Astrocyte (in vitro differentiated cells and primary cell): ENCODE measurements around the gene KDM3B. TPM values are rescaled to one million over a fixed set of nuclear protein-coding genes. Genes with fewer than 3 reads are reported as not detected.

ENCODE experiments used
- DNase-seq: peaks from one replicate; pipeline ENCODE4 v3.0.0-alpha.2; 2010; ENCODE audit warnings: low read depth
- FAIRE-seq: peaks from 2 replicates; lab custom pipeline; 2011; peaks lifted over from hg19 to GRCh38; lab: Jason Lieb, UNC
- H2AFZ ChIP-seq: 2 replicates; pipeline ENCODE4 v1.6.0; 2012; ENCODE audit warnings: low read depth, low read length, inconsistent platforms
- H3K27ac ChIP-seq: 2 replicates; pipeline ENCODE4 v1.5.1; 2011; ENCODE audit warnings: low read depth, low read length, inconsistent platforms
- H3K27me3 ChIP-seq: 2 replicates; pipeline ENCODE4 v1.6.0; 2011; ENCODE audit warnings: low read length, inconsistent platforms; ENCODE audit not compliant: insufficient read depth
- H3K36me3 ChIP-seq: 2 replicates; pipeline ENCODE4 v1.5.1; 2011; ENCODE audit warnings: low read length, inconsistent platforms; ENCODE audit not compliant: insufficient read depth
- H3K4me1 ChIP-seq: 2 replicates; pipeline ENCODE4 v1.5.1; 2011; ENCODE audit warnings: low read length, inconsistent platforms; ENCODE audit not compliant: insufficient read depth
- H3K4me2 ChIP-seq: 2 replicates; pipeline ENCODE4 v1.6.0; 2012; ENCODE audit warnings: low read length, inconsistent platforms
- H3K4me3 ChIP-seq: 2 replicates; pipeline ENCODE4 v1.5.1; 2011; ENCODE audit warnings: low read depth, mild to moderate bottlenecking, low read length, inconsistent platforms; ENCODE audit not compliant: insufficient read depth
- H3K79me2 ChIP-seq: 2 replicates; pipeline ENCODE4 v1.6.0; 2012; ENCODE audit warnings: mild to moderate bottlenecking, low read length, inconsistent platforms; ENCODE audit not compliant: insufficient read depth
- H3K9ac ChIP-seq: 2 replicates; pipeline ENCODE4 v1.6.0; 2012; ENCODE audit warnings: mild to moderate bottlenecking, low read length, inconsistent platforms
- H3K9me3 ChIP-seq: 2 replicates; pipeline ENCODE4 v1.5.1; 2012; ENCODE audit warnings: low read depth, mild to moderate bottlenecking, low read length, inconsistent platforms; ENCODE audit not compliant: insufficient read depth
- H4K20me1 ChIP-seq: 2 replicates; pipeline ENCODE4 v1.6.0; 2012; ENCODE audit warnings: low read length, inconsistent platforms; ENCODE audit not compliant: insufficient read depth
- H3K27ac Mint-ChIP-seq: one replicate; pipeline ENCODE4 v1.8.0; 2021; ENCODE audit warnings: mild to moderate bottlenecking, mixed read lengths; ENCODE audit not compliant: unreplicated experiment
- H3K27me3 Mint-ChIP-seq: one replicate; pipeline ENCODE4 v1.8.0; 2021; ENCODE audit warnings: low read depth, mixed read lengths; ENCODE audit not compliant: unreplicated experiment
- H3K36me3 Mint-ChIP-seq: one replicate; pipeline ENCODE4 v1.8.0; 2021; ENCODE audit warnings: low read depth, mixed read lengths; ENCODE audit not compliant: unreplicated experiment
- H3K4me1 Mint-ChIP-seq: one replicate; pipeline ENCODE4 v1.8.0; 2021; ENCODE audit warnings: low read depth, mixed read lengths; ENCODE audit not compliant: unreplicated experiment
- H3K4me3 Mint-ChIP-seq: one replicate; pipeline ENCODE4 v1.8.0; 2021; ENCODE audit warnings: mild to moderate bottlenecking, moderate library complexity, mixed read lengths; ENCODE audit not compliant: unreplicated experiment
- H3K9me3 Mint-ChIP-seq: one replicate; pipeline ENCODE4 v1.8.0; 2021; ENCODE audit warnings: mild to moderate bottlenecking, mixed read lengths; ENCODE audit not compliant: unreplicated experiment
- EZH2 ChIP-seq: IDR thresholded peaks from 2 replicates; pipeline ENCODE4 v1.6.1; 2012; ENCODE audit warnings: mild to moderate bottlenecking, low read length, inconsistent platforms; ENCODE audit not compliant: insufficient read depth
- total RNA-seq: library from RNA; stranded (reverse); gene quantifications from 2 replicates; pipeline ENCODE4 v1.2.1, GENCODE V29; 2021
- TF ChIP-seq, protein P1 (sequence below): IDR thresholded peaks from 2 replicates; pipeline ENCODE4 v1.5.1; 2011; ENCODE audit warnings: low read depth, mild to moderate bottlenecking, inconsistent platforms, low read length, moderate library complexity; ENCODE audit not compliant: insufficient read depth

The KDM3B gene
- total RNA-seq, 1 donor from 2014 or later, result 48.6 TPM

DNA sequence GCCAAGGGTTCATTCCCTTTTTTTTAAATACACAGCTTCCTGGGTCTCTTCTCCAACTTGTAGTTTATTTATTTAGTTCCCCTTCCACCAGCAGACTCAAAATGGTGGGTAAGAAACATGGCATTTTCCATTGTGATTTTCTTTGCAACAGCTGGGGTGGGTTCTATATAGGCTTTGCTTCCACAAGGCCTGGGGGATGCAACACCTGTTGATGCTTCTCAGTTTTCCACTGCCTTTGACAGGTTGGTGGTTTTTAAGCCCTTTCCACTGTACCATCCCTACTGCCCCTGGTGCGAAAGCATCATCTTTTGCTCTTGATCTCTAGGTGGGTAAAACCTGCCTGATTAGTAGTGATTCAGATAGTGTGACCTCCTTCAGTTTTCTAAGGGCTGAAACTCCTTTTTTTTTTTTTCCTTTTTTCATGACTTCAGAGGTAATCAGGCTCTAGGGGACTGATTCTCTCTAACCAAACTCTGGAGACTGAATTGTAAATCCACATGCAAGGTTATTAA lies 8.5 kb downstream of the KDM3B start:
- Histone ChIP-seq H3K27me3 (no peaks in the 10 kb centered on the region), H3K4me3 (no peak overlapping the region), H3K79me2 (peaks cover 95% of the 10 kb centered on the region), H3K9me3 (no peaks in the 10 kb centered on the region), H4K20me1 (peaks cover 60% of the 10 kb centered on the region), H3K4me2 (no peak overlapping the region), H3K9ac (no peak overlapping the region), H3K4me1 (no peaks in the 10 kb centered on the region), H3K27ac (no peak overlapping the region), H3K36me3 (no peaks in the 10 kb centered on the region), H2AFZ (no peak overlapping the region)
- H3K4me1 Mint-ChIP-seq, result no peaks in the 10 kb centered on the region
- no peak overlapping the region for H3K4me3 Mint-ChIP-seq
- H3K27ac Mint-ChIP-seq, result no peak overlapping the region
- no peaks in the 10 kb centered on the region for H3K9me3 Mint-ChIP-seq
- H3K36me3 Mint-ChIP-seq, result no peaks in the 10 kb centered on the region
- DNase-seq, result no peak
- no peak for FAIRE-seq
- no peaks in the 10 kb centered on the region for H3K27me3 Mint-ChIP-seq
- TF ChIP-seq, protein P1, sequence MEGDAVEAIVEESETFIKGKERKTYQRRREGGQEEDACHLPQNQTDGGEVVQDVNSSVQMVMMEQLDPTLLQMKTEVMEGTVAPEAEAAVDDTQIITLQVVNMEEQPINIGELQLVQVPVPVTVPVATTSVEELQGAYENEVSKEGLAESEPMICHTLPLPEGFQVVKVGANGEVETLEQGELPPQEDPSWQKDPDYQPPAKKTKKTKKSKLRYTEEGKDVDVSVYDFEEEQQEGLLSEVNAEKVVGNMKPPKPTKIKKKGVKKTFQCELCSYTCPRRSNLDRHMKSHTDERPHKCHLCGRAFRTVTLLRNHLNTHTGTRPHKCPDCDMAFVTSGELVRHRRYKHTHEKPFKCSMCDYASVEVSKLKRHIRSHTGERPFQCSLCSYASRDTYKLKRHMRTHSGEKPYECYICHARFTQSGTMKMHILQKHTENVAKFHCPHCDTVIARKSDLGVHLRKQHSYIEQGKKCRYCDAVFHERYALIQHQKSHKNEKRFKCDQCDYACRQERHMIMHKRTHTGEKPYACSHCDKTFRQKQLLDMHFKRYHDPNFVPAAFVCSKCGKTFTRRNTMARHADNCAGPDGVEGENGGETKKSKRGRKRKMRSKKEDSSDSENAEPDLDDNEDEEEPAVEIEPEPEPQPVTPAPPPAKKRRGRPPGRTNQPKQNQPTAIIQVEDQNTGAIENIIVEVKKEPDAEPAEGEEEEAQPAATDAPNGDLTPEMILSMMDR, result no peak
- no peak for TF ChIP-seq EZH2

DNA sequence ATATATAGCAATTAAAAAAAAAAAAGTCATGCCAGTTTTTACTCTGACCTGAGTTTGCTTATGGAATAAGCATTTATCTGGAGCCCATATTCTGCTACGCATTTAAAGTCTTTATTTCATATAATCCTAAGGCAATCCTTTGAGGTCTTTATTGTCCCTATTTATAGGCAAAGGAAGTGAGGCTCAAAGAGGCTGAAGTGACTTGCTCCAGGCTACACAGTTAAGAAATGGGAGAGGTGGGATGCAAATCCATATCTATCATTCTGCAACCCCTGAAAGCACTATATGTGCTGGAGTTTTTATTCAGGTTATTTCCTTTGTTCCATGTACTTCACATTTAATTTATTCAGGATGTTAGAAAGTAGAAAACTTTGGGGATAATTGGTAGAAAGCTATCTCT lies 12.1 kb downstream of the KDM3B start:
- FAIRE-seq, result no peak
- Histone ChIP-seq H4K20me1 (peaks cover 69% of the 10 kb centered on the region), H3K9ac (no peak overlapping the region)

More for the DNA sequence above, 12.1 kb downstream of the KDM3B start:
- no peaks in the 10 kb centered on the region for H3K9me3 Mint-ChIP-seq
- no peak overlapping the region for H3K27ac ChIP-seq
- H3K9me3 ChIP-seq, result no peaks in the 10 kb centered on the region
- H3K4me2 ChIP-seq, result no peak overlapping the region
- peaks cover 97% of the 10 kb centered on the region for H3K79me2 ChIP-seq
- DNase-seq, result no peak
- no peak overlapping the region for H3K4me3 ChIP-seq
- no peaks in the 10 kb centered on the region for H3K4me1 ChIP-seq
- H3K27ac Mint-ChIP-seq, result no peak overlapping the region
- H3K4me3 Mint-ChIP-seq, result no peak overlapping the region
- H3K4me1 Mint-ChIP-seq, result peaks cover 5% of the 10 kb centered on the region
- H3K27me3 ChIP-seq, result no peaks in the 10 kb centered on the region
- no peaks in the 10 kb centered on the region for H3K36me3 ChIP-seq
- TF ChIP-seq, protein P1, result no peak
- TF ChIP-seq EZH2, result no peak
- no peak overlapping the region for H2AFZ ChIP-seq
- no peaks in the 10 kb centered on the region for H3K36me3 Mint-ChIP-seq
- no peaks in the 10 kb centered on the region for H3K27me3 Mint-ChIP-seq
